K562 (cell line): ENCODE results near the gene HES4. TPM values are rescaled to one million over a fixed set of nuclear protein-coding genes. Genes with fewer than 3 reads are reported as not detected.

Experiments used
- CXXC5 ChIP-seq: fragments of 250-450 bp; sonication (Bioruptor Pico); IDR thresholded peaks from 2 replicates; pipeline ENCODE4 v1.8.0; 2022; ENCODE audit warnings: inconsistent platforms, mild to moderate bottlenecking, moderate library complexity
- FOXJ2 ChIP-seq: fragments of 200-800 bp; sonication (Bioruptor generic); IDR thresholded peaks from 2 replicates; pipeline ENCODE4 v1.6.1; 2016; ENCODE audit warnings: missing genetic modification characterization, missing compliant biosample characterization
- FUS ChIP-seq: fragments of 200-400 bp; formaldehyde crosslinking; optimal IDR thresholded peaks from 2 replicates; pipeline ENCODE3; 2017; ENCODE audit warnings: low read depth, low read length
- GABPA ChIP-seq: fragments of 200-800 bp; sonication (Bioruptor generic); conservative IDR thresholded peaks from 2 replicates; pipeline ENCODE4 v1.6.1; 2016; ENCODE audit warnings: low read depth, missing genetic modification characterization, missing compliant biosample characterization
- GABPB1 ChIP-seq: sonication (generic); formaldehyde crosslinking; IDR thresholded peaks from 2 replicates; pipeline ENCODE4 v1.8.0; 2022; ENCODE audit warnings: mild to moderate bottlenecking, missing genetic modification reagents
- JUN ChIP-seq, 2 experiments: sonication (generic) in 1 of 2; formaldehyde crosslinking in 1 of 2; IDR thresholded peaks; 2 replicates each; pipeline versions ENCODE4 v1.6.1 to v1.8.0; 2012 to 2022; ENCODE audit warnings: borderline replicate concordance in 2 of 2, mild to moderate bottlenecking in 2 of 2, improper control_type of control experiment in 1 of 2, low read depth in 1 of 2, low read length in 1 of 2, missing genetic modification reagents in 1 of 2
- KLF13 ChIP-seq: fragments of 450-650 bp; IDR thresholded peaks from 2 replicates; pipeline ENCODE4 v1.6.1; 2016; ENCODE audit warnings: missing genetic modification characterization, low read depth, mild to moderate bottlenecking, missing compliant biosample characterization, moderate library complexity, borderline replicate concordance
- MAZ ChIP-seq, 2 experiments: fragments of 450-650 bp in 1 of 2; sonication (generic) in 1 of 2; formaldehyde crosslinking; IDR thresholded peaks in 1 of 2; conservative IDR thresholded peaks in 1 of 2; 2 replicates each; pipeline versions ENCODE4 v1.4.0 to v1.5.0; 2020; ENCODE audit warnings: mild to moderate bottlenecking in 1 of 2, missing genetic modification reagents in 1 of 2
- MEIS2 ChIP-seq: fragments of 450-650 bp; IDR thresholded peaks from 2 replicates; pipeline ENCODE4 v1.6.1; 2014; ENCODE audit warnings: mild to moderate bottlenecking; ENCODE audit not compliant: partially characterized antibody
- POLR2AphosphoS5 ChIP-seq: IDR thresholded peaks from 2 replicates; pipeline ENCODE4 v1.6.1; 2011; ENCODE audit warnings: mild to moderate bottlenecking, low read depth, low read length, moderate library complexity; ENCODE audit not compliant: control insufficient read depth, insufficient read depth
- RFX1 ChIP-seq: fragments of 450-650 bp; IDR thresholded peaks from 2 replicates; pipeline ENCODE4 v1.6.1; 2016; ENCODE audit warnings: mild to moderate bottlenecking, moderate library complexity
- TCF7 ChIP-seq: sonication (generic); IDR thresholded peaks from 2 replicates; pipeline ENCODE4 v1.6.1; 2016; ENCODE audit warnings: antibody characterized with exemption, borderline replicate concordance
- ZKSCAN1 ChIP-seq: fragments of 150-350 bp; IDR thresholded peaks from 2 replicates; pipeline ENCODE4 v1.6.1; 2016; ENCODE audit warnings: low read depth, low read length
- ZNF408 ChIP-seq: fragments of 250-450 bp; sonication (Bioruptor Pico); IDR thresholded peaks from 2 replicates; pipeline ENCODE4 v1.4.0; 2020; ENCODE audit warnings: low read depth, mild to moderate bottlenecking, moderate library complexity
- ZNF639 ChIP-seq, 2 experiments: fragments of 200-800 bp in 1 of 2; sonication (Bioruptor generic) in 1 of 2; sonication (generic) in 1 of 2; formaldehyde crosslinking in 1 of 2; IDR thresholded peaks in 1 of 2; conservative IDR thresholded peaks in 1 of 2; 2 replicates each; pipeline versions ENCODE4 v1.5.0 to v1.6.1; 2016 to 2020; ENCODE audit warnings: missing compliant biosample characterization in 1 of 2, missing genetic modification characterization in 1 of 2, missing genetic modification reagents in 1 of 2
- polyA plus RNA-seq, 8 experiments: library from polyadenylated mRNA; depleted of rRNA in 4 of 8; stranded (reverse) in 5 of 8; unstranded in 3 of 8; fragments of >200 nt; fragmentation: Nextera tagmentation in 2 of 8; fragmentation: Illumina TruSeq in 1 of 8; extraction: Ambion mirVana in 2 of 8; extraction: Trizol in 1 of 8; gene quantifications; 2 replicates each; pipeline versions ENCODE4 v1.2.1 to v1.2.3, GENCODE V29; 2011 to 2014; ENCODE audit warnings: inconsistent platforms in 1 of 8, missing spikeins in 1 of 8
- total RNA-seq, 7 experiments: library from RNA; depleted of rRNA in 6 of 7; stranded (reverse); fragments of >200 nt in 6 of 7; fragmentation: Illumina TruSeq in 2 of 7; extraction: Trizol in 2 of 7; gene quantifications; 2 replicates each; pipeline versions ENCODE4 v1.2.1 to v1.2.3, GENCODE V29; 2011 to 2021; ENCODE audit warnings: low replicate concordance in 1 of 7
- TF ChIP-seq, protein P1 (sequence below): sonication (generic); formaldehyde crosslinking; IDR thresholded peaks from 2 replicates; pipeline ENCODE4 v1.8.0; 2022; ENCODE audit warnings: mild to moderate bottlenecking, missing genetic modification reagents
- TF ChIP-seq, protein P2 (sequence below): fragments of 250-450 bp; sonication (Bioruptor Pico); IDR thresholded peaks from 2 replicates; pipeline ENCODE4 v1.8.0; 2022; ENCODE audit warnings: moderate library complexity, mild to moderate bottlenecking, inconsistent platforms
- TF ChIP-seq, protein P3 (sequence below): fragments of 450-650 bp; formaldehyde crosslinking; IDR thresholded peaks from 2 replicates; pipeline ENCODE4 v1.4.0; 2020; ENCODE audit warnings: mild to moderate bottlenecking, moderate library complexity
- TF ChIP-seq, protein P4 (sequence below): fragments of 200-800 bp; sonication (Bioruptor generic); IDR thresholded peaks from 2 replicates; pipeline ENCODE4 v1.6.1; 2017; ENCODE audit warnings: missing genetic modification characterization, missing compliant biosample characterization

The HES4 gene
- total and polyA plus RNA-seq, 9 of the 15 experiments (the other 6 are each of a cell fraction or from before 2014, with no cell fraction given) = 0.21 to 43.7 (median 5.3) TPM; not detected in 2

DNA sequence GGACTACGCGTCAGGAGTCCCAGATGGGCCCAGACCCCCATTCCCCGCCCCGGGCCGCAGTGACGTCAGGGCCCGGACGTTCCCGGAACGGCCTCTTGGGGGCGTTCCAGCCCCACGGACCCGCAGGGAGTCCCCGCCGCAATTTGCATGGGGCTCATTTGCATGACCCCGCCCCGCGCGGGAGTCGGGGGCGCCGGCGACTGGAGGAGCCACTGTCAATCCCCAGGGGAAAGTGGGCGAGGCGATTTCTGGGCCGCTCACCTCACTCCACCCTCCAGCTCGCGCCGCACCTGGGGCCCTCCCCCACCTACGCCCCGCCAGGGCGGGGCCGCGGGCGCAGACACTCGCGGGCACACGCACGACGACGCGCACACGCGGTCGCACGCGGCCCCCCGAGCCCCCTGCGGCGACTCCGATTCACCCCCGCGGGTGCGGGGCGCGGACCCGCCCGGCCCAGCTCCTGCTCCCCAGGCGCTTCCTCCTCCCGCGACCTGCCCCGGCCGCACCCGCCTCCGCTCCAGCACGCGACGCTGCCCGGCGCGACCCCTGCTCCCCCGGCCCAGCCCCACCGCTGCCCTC is 33.2 kb upstream of the HES4 start (continued):
- TF ChIP-seq TCF7 = no peak
- no peak for TF ChIP-seq RFX1
- TF ChIP-seq, protein P1, sequence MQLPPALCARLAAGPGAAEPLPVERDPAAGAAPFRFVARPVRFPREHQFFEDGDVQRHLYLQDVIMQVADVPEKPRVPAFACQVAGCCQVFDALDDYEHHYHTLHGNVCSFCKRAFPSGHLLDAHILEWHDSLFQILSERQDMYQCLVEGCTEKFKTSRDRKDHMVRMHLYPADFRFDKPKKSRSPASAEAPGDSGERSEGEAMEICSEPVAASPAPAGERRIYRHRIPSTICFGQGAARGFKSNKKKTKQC (CRISPR knock-in tag) = no peak
- no peak for TF ChIP-seq ZNF639 (CRISPR knock-in tag; conservative IDR thresholded peaks at IDR 0.05 in 1 of 2, IDR thresholded peaks at IDR 0.05 in 1 of 2)
- TF ChIP-seq, protein P2, sequence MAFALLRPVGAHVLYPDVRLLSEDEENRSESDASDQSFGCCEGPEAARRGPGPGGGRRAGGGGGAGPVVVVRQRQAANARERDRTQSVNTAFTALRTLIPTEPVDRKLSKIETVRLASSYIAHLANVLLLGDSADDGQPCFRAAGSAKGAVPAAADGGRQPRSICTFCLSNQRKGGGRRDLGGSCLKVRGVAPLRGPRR (CRISPR knock-in tag) = no peak
- TF ChIP-seq ZKSCAN1 = 0 out of 2 replicates have a peak, but pooled peaks have one; percentile 13
- TF ChIP-seq, protein P3, sequence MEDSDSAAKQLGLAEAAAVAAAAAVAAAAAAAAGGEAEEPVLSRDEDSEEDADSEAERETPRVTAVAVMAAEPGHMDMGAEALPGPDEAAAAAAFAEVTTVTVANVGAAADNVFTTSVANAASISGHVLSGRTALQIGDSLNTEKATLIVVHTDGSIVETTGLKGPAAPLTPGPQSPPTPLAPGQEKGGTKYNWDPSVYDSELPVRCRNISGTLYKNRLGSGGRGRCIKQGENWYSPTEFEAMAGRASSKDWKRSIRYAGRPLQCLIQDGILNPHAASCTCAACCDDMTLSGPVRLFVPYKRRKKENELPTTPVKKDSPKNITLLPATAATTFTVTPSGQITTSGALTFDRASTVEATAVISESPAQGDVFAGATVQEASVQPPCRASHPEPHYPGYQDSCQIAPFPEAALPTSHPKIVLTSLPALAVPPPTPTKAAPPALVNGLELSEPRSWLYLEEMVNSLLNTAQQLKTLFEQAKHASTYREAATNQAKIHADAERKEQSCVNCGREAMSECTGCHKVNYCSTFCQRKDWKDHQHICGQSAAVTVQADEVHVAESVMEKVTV = peak; percentile 67
- peak; percentile 55; the same call in 1 of the 2 replicates for TF ChIP-seq JUN (IDR thresholded peaks at IDR 0.05; ENCODE audit: borderline replicate concordance, low read depth, low read length)
- TF ChIP-seq JUN (CRISPR knock-in tag; IDR thresholded peaks at IDR 0.05; ENCODE audit: borderline replicate concordance) = no peak
- no peak for TF ChIP-seq ZNF408 (CRISPR knock-in tag)
- no peak for TF ChIP-seq GABPA
- TF ChIP-seq GABPB1 (CRISPR knock-in tag) = peak; percentile 74
- TF ChIP-seq FUS = peak; percentile 41
- TF ChIP-seq FOXJ2 (tag) = no peak
- no peak for TF ChIP-seq POLR2AphosphoS5
- TF ChIP-seq KLF13 = 0 out of 2 replicates have a peak, but pooled peaks have one; percentile 28
- peak; percentile 82 for TF ChIP-seq CXXC5 (CRISPR knock-in tag)
- TF ChIP-seq, protein P4, sequence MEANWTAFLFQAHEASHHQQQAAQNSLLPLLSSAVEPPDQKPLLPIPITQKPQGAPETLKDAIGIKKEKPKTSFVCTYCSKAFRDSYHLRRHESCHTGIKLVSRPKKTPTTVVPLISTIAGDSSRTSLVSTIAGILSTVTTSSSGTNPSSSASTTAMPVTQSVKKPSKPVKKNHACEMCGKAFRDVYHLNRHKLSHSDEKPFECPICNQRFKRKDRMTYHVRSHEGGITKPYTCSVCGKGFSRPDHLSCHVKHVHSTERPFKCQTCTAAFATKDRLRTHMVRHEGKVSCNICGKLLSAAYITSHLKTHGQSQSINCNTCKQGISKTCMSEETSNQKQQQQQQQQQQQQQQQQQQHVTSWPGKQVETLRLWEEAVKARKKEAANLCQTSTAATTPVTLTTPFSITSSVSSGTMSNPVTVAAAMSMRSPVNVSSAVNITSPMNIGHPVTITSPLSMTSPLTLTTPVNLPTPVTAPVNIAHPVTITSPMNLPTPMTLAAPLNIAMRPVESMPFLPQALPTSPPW (CRISPR knock-in tag) = peak; percentile 79
- peak; percentile 4 for TF ChIP-seq MEIS2
- peak; percentile 61 to 90; a peak in 3 of 4 replicates for TF ChIP-seq MAZ (CRISPR knock-in tag; conservative IDR thresholded peaks at IDR 0.05 in 1 of 2, IDR thresholded peaks at IDR 0.05 in 1 of 2)
